Measurements from ENCODE around the gene EXOC2. TPM values are rescaled to one million over a fixed set of nuclear protein-coding genes. Genes with fewer than 3 reads are reported as not detected.
"Not testable (repeated sequence)": the region's sequence is repeated elsewhere in the genome, so short reads cannot be mapped to it uniquely, and the experiment has no call there.

The EXOC2 gene
- total RNA-seq, 1 experiment from 2014 or later, result 30.5 TPM

- intact Hi-C loops (cut with micrococcal nuclease; ENCODE audit: unreplicated experiment), result no loop called here
- Histone ChIP-seq H3K4me3 (ENCODE audit: low read depth in 2 of 2, low read length in 2 of 2) (no peak overlapping the region), H3K4me1 (ENCODE audit: control insufficient read depth, insufficient read depth, low read length) (no peaks in the 10 kb centered on the region), H3K36me3 (ENCODE audit: control insufficient read depth, insufficient read depth, low read length) (no peaks in the 10 kb centered on the region), H3K27ac (ENCODE audit: low read length) (no peak overlapping the region), H3K9me3 (ENCODE audit: control insufficient read depth, insufficient read depth, low read depth, low read length) (peaks cover 4% of the 10 kb centered on the region; the same call in 1 of the 2 replicates), H3K27me3 (ENCODE audit: control insufficient read depth, insufficient read depth, low read length) (no peaks in the 10 kb centered on the region)
- POLR2A ChIA-PET, result no interaction called here
- TF ChIP-seq REST (IDR thresholded peaks at IDR 0.05; ENCODE audit: insufficient read depth in 1 of 2, low read depth in 2 of 2, low read length in 1 of 2), result no peak
- TF ChIP-seq POLR2AphosphoS5 (IDR thresholded peaks at IDR 0.05; ENCODE audit: low read depth, low read length), result no peak
- no peak for TF ChIP-seq TCF7L2 (IDR thresholded peaks at IDR 0.05; ENCODE audit: low read depth, low read length)
- no peak for DNase-seq (ENCODE audit: low read depth, low spot score)
- in situ Hi-C loops (cut with HindIII; ENCODE audit: low pct_unique_long_range_greater_than_20kb, low sequenced_read_pairs), result no loop called here
- CTCF ChIA-PET, result no interaction called here
- no peak for ATAC-seq
- no TSS peak for BruUV-seq (replicated peaks)
Measured at GRCh38 chr6:667253-667927, 25.5 kb downstream of the EXOC2 start.

DNA sequence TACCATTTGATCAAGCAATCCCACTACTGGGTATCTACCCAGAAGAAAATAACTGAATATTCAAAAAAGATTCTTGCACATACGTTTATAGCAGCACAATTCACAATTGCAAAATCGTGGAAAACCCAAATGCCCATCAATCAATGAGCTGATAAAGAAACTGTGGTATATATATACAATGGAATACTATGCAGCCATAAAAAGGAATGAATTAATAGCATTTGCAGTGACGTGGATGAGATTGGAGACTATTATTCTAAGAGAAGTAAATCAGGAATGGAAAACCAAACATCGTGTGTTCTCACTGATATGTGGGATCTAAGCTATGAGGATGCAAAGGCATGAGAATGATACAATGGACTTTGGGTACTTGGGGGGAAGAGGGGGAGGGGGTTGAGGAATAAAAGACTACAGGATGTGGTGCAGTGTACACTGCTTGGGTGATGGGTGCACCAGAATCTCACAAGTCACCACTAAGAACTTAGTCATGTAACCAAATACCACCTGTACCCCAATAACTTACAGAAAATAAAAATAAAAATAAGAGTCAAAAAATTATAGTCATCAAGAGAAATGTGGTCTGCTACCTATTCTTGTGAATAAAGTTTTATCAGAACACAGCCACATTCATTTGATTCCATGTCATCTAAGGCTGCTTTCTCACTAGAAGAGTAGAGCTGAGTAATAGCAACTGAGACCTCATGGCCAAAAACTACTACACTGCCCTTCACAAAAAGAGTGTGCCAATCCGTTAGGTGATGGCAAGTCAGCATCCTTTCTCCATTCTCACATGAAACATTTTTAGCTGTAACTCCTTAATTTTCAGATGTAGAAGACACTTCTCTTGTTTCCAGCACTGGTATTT lies 27.3 kb downstream of the EXOC2 start:
- intact Hi-C loops (cut with micrococcal nuclease; ENCODE audit: unreplicated experiment) (no loop called here), in situ Hi-C loops (cut with HindIII; ENCODE audit: low pct_unique_long_range_greater_than_20kb, low sequenced_read_pairs) (no loop called here)
- H3K4me3 ChIP-seq (ENCODE audit: low read depth in 2 of 2, low read length in 2 of 2), result no peak overlapping the region
- no peaks in the 10 kb centered on the region for H3K36me3 ChIP-seq (ENCODE audit: control insufficient read depth, insufficient read depth, low read length)
- DNase-seq (ENCODE audit: low read depth, low spot score) (no peak), ATAC-seq (no peak)
- POLR2A ChIA-PET, result no interaction called here
- CTCF ChIA-PET, result no interaction called here
- no peaks in the 10 kb centered on the region for H3K4me1 ChIP-seq (ENCODE audit: control insufficient read depth, insufficient read depth, low read length)
- no peaks in the 10 kb centered on the region for H3K27me3 ChIP-seq (ENCODE audit: control insufficient read depth, insufficient read depth, low read length)
- H3K27ac ChIP-seq (ENCODE audit: low read length), result no peak overlapping the region
- TF ChIP-seq SIN3A (IDR thresholded peaks at IDR 0.05; ENCODE audit: borderline replicate concordance, insufficient read depth, low read depth, low read length) (no peak), REST (IDR thresholded peaks at IDR 0.05; ENCODE audit: insufficient read depth in 1 of 2, low read depth in 2 of 2, low read length in 1 of 2) (no peak), TCF7L2 (IDR thresholded peaks at IDR 0.05; ENCODE audit: low read depth, low read length) (no peak), CTCF (IDR thresholded peaks at IDR 0.05) (no peak), POLR2AphosphoS5 (IDR thresholded peaks at IDR 0.05; ENCODE audit: low read depth, low read length) (no peak)
- no peaks in the 10 kb centered on the region for H3K9me3 ChIP-seq (ENCODE audit: control insufficient read depth, insufficient read depth, low read depth, low read length)
- BruUV-seq (replicated peaks), result no TSS peak

DNA sequence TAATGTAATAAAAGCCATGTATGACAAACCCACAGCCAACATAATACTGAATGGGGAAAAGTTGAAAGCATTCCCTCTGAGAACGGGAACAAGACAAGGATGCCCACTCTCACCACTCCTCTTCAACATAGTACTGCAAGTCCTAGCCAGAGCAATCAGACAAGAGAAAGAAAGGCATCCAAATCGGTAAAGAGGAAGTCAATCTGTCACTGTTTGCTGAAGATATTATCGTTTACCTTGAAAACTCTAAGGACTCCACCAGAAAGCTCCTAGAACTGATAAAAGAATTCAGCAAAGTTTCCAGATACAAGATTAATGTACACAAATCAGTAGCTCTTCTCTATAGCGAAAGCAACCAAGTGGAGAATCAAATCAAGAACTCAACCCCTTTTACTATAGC lies 29.2 kb downstream of the EXOC2 start:
- H3K4me1 ChIP-seq (ENCODE audit: control insufficient read depth, insufficient read depth, low read length); ATAC-seq; in situ Hi-C loops (cut with HindIII; ENCODE audit: low pct_unique_long_range_greater_than_20kb, low sequenced_read_pairs); DNase-seq (ENCODE audit: low read depth, low spot score); CTCF ChIA-PET; POLR2A ChIA-PET; H3K4me3 ChIP-seq (ENCODE audit: low read depth in 2 of 2, low read length in 2 of 2); H3K36me3 ChIP-seq (ENCODE audit: control insufficient read depth, insufficient read depth, low read length); H3K27me3 ChIP-seq (ENCODE audit: control insufficient read depth, insufficient read depth, low read length); H3K27ac ChIP-seq (ENCODE audit: low read length); intact Hi-C loops (cut with micrococcal nuclease; ENCODE audit: unreplicated experiment); H3K9me3 ChIP-seq (ENCODE audit: control insufficient read depth, insufficient read depth, low read depth, low read length); BruUV-seq (replicated peaks): not testable (repeated sequence)

Data from Panc1 (cell line).